ENCODE measurements around the gene TLN1. TPM values are rescaled to one million over a fixed set of nuclear protein-coding genes. Genes with fewer than 3 reads are reported as not detected.

Gene TLN1
- total and polyA plus RNA-seq, 4 donors, result 71.5 to 501 (median 262) TPM

DNA sequence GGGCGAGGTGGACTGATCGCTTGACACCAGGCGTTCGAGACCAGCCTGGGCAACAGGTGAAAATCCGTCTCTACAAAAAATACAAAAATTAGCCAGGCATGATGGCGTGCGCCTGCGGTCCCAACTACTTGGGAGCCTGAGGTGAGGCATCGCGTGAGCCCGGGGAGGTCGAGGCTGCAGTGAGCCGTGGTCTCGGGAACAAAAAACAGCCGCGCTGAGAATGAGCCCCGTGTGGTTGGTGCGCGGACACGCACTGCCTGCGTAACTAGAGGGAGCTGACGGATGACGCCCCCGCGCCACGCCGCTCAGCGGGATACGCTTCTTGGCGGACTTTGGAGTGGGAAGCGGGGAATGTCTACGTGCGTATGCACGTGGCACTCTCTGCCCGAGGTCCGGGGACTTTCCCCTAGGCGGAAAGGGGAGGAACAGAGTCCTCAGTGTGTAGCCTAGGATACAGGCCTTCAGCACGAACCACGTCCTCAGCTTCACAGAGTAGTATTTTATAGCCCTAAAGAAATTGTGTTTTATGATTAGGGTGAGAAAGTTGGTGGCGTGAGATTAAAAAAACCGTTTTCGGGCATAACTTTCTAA, 74.4 kb downstream of the TLN1 start, which contains the start of gene RMRP:
Gene RMRP (minus strand): TSS at position 474 of the 591 bp plus-strand sequence.
- Histone ChIP-seq H3K27me3 (ENCODE audit: control insufficient read depth in 3 of 3, insufficient read depth in 3 of 3, low read length in 2 of 3) (no peaks in the 10 kb centered on the region), H3K9me3 (ENCODE audit: control insufficient read depth in 4 of 4, insufficient read depth in 3 of 4, low read length in 3 of 4) (no peaks in the 10 kb centered on the region), H3K9ac (ENCODE audit: insufficient read depth in 1 of 2, low read length in 2 of 2) (peak within 1 kb of the TSS; percentile 94 to 100), H3K4me3 (peak within 1 kb of the TSS; percentile 93), H3K27ac (ENCODE audit: low read depth in 1 of 2, low read length in 1 of 2) (peak within 1 kb of the TSS; percentile 94 to 99), H3K4me1 (ENCODE audit: control insufficient read depth in 5 of 5, insufficient read depth in 5 of 5, low read length in 5 of 5) (peaks cover 0 to 15% (median 3%) of the 10 kb centered on the region in 5 donors), H3K36me3 (ENCODE audit: control insufficient read depth in 4 of 4, insufficient read depth in 4 of 4, low read length in 4 of 4) (peaks cover 0 to 17% (median 15%) of the 10 kb centered on the region in 4 donors)
- ATAC-seq (ENCODE audit: insufficient read depth, low FRiP score) (peak; percentile 93), DNase-seq (peak; percentile 99)
- WGBS, 2 donors, result 0 to 1% methylated on average over 42 of the region's 42 CpGs
- TF ChIP-seq CTCF (IDR thresholded peaks at IDR 0.05; ENCODE audit: control extremely low read depth, extremely low read depth), result no peak

- DNase-seq (peak in 1 of 3 donors; percentile 67), ATAC-seq (ENCODE audit: insufficient read depth, low FRiP score) (peak; percentile 2)
- peaks cover 0 to 17% (median 12%) of the 10 kb centered on the region in 4 donors for H3K36me3 ChIP-seq (ENCODE audit: control insufficient read depth in 4 of 4, insufficient read depth in 4 of 4, low read length in 4 of 4)
- H3K27me3 ChIP-seq (ENCODE audit: control insufficient read depth in 3 of 3, insufficient read depth in 3 of 3, low read length in 2 of 3), result no peaks in the 10 kb centered on the region
- no peaks in the 10 kb centered on the region for H3K9me3 ChIP-seq (ENCODE audit: control insufficient read depth in 4 of 4, insufficient read depth in 3 of 4, low read length in 3 of 4)
- H3K4me3 ChIP-seq, result peak overlapping the region; percentile 18
- H3K9ac ChIP-seq (ENCODE audit: insufficient read depth in 1 of 2, low read length in 2 of 2), result peak overlapping the region; percentile 50 to 78
- TF ChIP-seq CTCF (IDR thresholded peaks at IDR 0.05; ENCODE audit: control extremely low read depth, extremely low read depth), result no peak
- WGBS, 2 donors, result 24 to 26% methylated on average over 25 of the region's 25 CpGs
- H3K27ac ChIP-seq (ENCODE audit: low read depth in 1 of 2, low read length in 1 of 2), result peak overlapping the region; percentile 93 to 99
- peaks cover 0 to 15% (median 3%) of the 10 kb centered on the region in 5 donors for H3K4me1 ChIP-seq (ENCODE audit: control insufficient read depth in 5 of 5, insufficient read depth in 5 of 5, low read length in 5 of 5)
Measured at GRCh38 chr9:35656831-35657545, 75.0 kb downstream of the TLN1 start.

DNA sequence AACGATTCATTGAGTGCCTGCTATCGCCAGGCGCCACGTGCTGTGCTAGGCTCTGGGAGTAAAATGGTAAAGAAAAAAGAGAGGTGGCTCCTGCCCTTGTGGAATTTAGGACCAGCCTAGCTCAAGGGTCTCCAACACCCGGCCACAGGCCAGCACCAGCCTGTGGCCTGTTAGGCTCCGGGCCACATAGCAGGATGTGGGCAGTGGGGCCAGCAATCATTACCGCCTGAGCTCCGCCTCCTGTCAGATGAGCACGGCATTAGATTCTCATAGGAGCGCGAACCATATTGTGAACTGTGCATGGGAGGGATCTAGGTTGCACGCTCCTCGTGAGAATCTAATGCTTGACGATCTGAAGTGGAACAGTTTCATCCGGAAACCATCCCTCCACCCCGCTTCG, 75.6 kb downstream of the TLN1 start:
- Histone ChIP-seq H3K36me3 (ENCODE audit: control insufficient read depth in 4 of 4, insufficient read depth in 4 of 4, low read length in 4 of 4) (peaks cover 0 to 14% (median 11%) of the 10 kb centered on the region in 4 donors), H3K4me1 (ENCODE audit: control insufficient read depth in 5 of 5, insufficient read depth in 5 of 5, low read length in 5 of 5) (peaks cover 0 to 15% (median 3%) of the 10 kb centered on the region in 5 donors), H3K4me3 (no peak overlapping the region), H3K27me3 (ENCODE audit: control insufficient read depth in 3 of 3, insufficient read depth in 3 of 3, low read length in 2 of 3) (no peaks in the 10 kb centered on the region), H3K9ac (ENCODE audit: insufficient read depth in 1 of 2, low read length in 2 of 2) (no peak overlapping the region), H3K27ac (ENCODE audit: low read depth in 1 of 2, low read length in 1 of 2) (no peak overlapping the region), H3K9me3 (ENCODE audit: control insufficient read depth in 4 of 4, insufficient read depth in 3 of 4, low read length in 3 of 4) (no peaks in the 10 kb centered on the region)
- DNase-seq (no peak), ATAC-seq (ENCODE audit: insufficient read depth, low FRiP score) (no peak)
- no peak for TF ChIP-seq CTCF (IDR thresholded peaks at IDR 0.05; ENCODE audit: control extremely low read depth, extremely low read depth)
- 70 to 72% methylated on average over 17 of the region's 17 CpGs for WGBS, 2 donors
